ENCODE data around the gene RNASE7.
"Not testable (repeated sequence)": the region's sequence is repeated elsewhere in the genome, so short reads cannot be mapped to it uniquely, and the experiment has no call there.

GRCh38 chr14:21040941-21041340 lies 1.2 kb upstream of the RNASE7 start:
- TF ChIP-seq EP300, CTCF, POLR2AphosphoS5, POLR2A (IDR thresholded peaks at IDR 0.05): not testable (repeated sequence)

Measured in suprapubic skin (tissue), 4 donors.